ENCODE results near the gene IL4R.

The IL4R gene

GRCh38 chr16:27301236-27301861, 12.4 kb upstream of the IL4R start:
- no peak overlapping the region for H3K27ac Mint-ChIP-seq
- peaks cover 7% of the 10 kb centered on the region for H3K9me3 Mint-ChIP-seq
- peaks cover 39% of the 10 kb centered on the region for H3K4me1 Mint-ChIP-seq (ENCODE audit: low read depth)
- H3K36me3 Mint-ChIP-seq (ENCODE audit: low read depth) = peaks cover 39% of the 10 kb centered on the region
- H3K4me3 Mint-ChIP-seq = no peak overlapping the region
- no peak for DNase-seq (ENCODE audit: low spot score)
- H3K27me3 Mint-ChIP-seq (ENCODE audit: low read depth) = no peaks in the 10 kb centered on the region

- Mint-ChIP-seq H3K4me3 (no peak overlapping the region), H3K9me3 (peaks cover 13% of the 10 kb centered on the region), H3K36me3 (ENCODE audit: low read depth) (peaks cover 42% of the 10 kb centered on the region), H3K27ac (no peak overlapping the region), H3K4me1 (ENCODE audit: low read depth) (peaks cover 33% of the 10 kb centered on the region), H3K27me3 (ENCODE audit: low read depth) (no peaks in the 10 kb centered on the region)
- DNase-seq (ENCODE audit: low spot score) = no peak
Measured at GRCh38 chr16:27302126-27302525, 11.6 kb upstream of the IL4R start.

GRCh38 chr16:27303256-27304100, 10.3 kb upstream of the IL4R start:
- Mint-ChIP-seq H3K4me3 (no peak overlapping the region), H3K9me3 (peaks cover 13% of the 10 kb centered on the region), H3K36me3 (ENCODE audit: low read depth) (peaks cover 40% of the 10 kb centered on the region), H3K27me3 (ENCODE audit: low read depth) (no peaks in the 10 kb centered on the region), H3K27ac (no peak overlapping the region), H3K4me1 (ENCODE audit: low read depth) (peaks cover 28% of the 10 kb centered on the region)
- no peak for DNase-seq (ENCODE audit: low spot score)

- no peak for DNase-seq (ENCODE audit: low spot score)
- Mint-ChIP-seq H3K9me3 (peaks cover 13% of the 10 kb centered on the region), H3K27ac (no peak overlapping the region), H3K4me1 (ENCODE audit: low read depth) (peaks cover 25% of the 10 kb centered on the region), H3K36me3 (ENCODE audit: low read depth) (peaks cover 35% of the 10 kb centered on the region), H3K4me3 (no peak overlapping the region), H3K27me3 (ENCODE audit: low read depth) (no peaks in the 10 kb centered on the region)
Measured at GRCh38 chr16:27304102-27304501, 9.7 kb upstream of the IL4R start.

- Mint-ChIP-seq H3K27me3 (ENCODE audit: low read depth) (no peaks in the 10 kb centered on the region), H3K4me1 (ENCODE audit: low read depth) (peaks cover 22% of the 10 kb centered on the region), H3K27ac (no peak overlapping the region), H3K36me3 (ENCODE audit: low read depth) (peaks cover 30% of the 10 kb centered on the region), H3K9me3 (peaks cover 13% of the 10 kb centered on the region), H3K4me3 (no peak overlapping the region)
- no peak for DNase-seq (ENCODE audit: low spot score)
Measured at GRCh38 chr16:27304881-27305745, 8.7 kb upstream of the IL4R start.

- peaks cover 22% of the 10 kb centered on the region for H3K4me1 Mint-ChIP-seq (ENCODE audit: low read depth)
- H3K4me3 Mint-ChIP-seq = no peak overlapping the region
- no peak for DNase-seq (ENCODE audit: low spot score)
- H3K27ac Mint-ChIP-seq = peak overlapping the region; percentile 1
- H3K36me3 Mint-ChIP-seq (ENCODE audit: low read depth) = peaks cover 27% of the 10 kb centered on the region
- H3K27me3 Mint-ChIP-seq (ENCODE audit: low read depth) = no peaks in the 10 kb centered on the region
- peaks cover 13% of the 10 kb centered on the region for H3K9me3 Mint-ChIP-seq
Measured at GRCh38 chr16:27305839-27306442, 7.8 kb upstream of the IL4R start.

GRCh38 chr16:27308792-27309191, 5.0 kb upstream of the IL4R start:
- no peak overlapping the region for H3K27ac Mint-ChIP-seq
- no peak for DNase-seq (ENCODE audit: low spot score)
- no peak overlapping the region for H3K4me3 Mint-ChIP-seq
- peaks cover 13% of the 10 kb centered on the region for H3K9me3 Mint-ChIP-seq
- H3K4me1 Mint-ChIP-seq (ENCODE audit: low read depth) = peaks cover 20% of the 10 kb centered on the region
- no peaks in the 10 kb centered on the region for H3K27me3 Mint-ChIP-seq (ENCODE audit: low read depth)
- peaks cover 23% of the 10 kb centered on the region for H3K36me3 Mint-ChIP-seq (ENCODE audit: low read depth)

GRCh38 chr16:27310576-27311447, 3.0 kb upstream of the IL4R start:
- Mint-ChIP-seq H3K27me3 (ENCODE audit: low read depth) (no peaks in the 10 kb centered on the region), H3K9me3 (peaks cover 10% of the 10 kb centered on the region), H3K4me3 (no peak overlapping the region), H3K36me3 (ENCODE audit: low read depth) (peaks cover 28% of the 10 kb centered on the region), H3K4me1 (ENCODE audit: low read depth) (peaks cover 19% of the 10 kb centered on the region), H3K27ac (no peak overlapping the region)
- DNase-seq (ENCODE audit: low spot score) = no peak

GRCh38 chr16:27311448-27311830, 2.3 kb upstream of the IL4R start:
- peaks cover 5% of the 10 kb centered on the region for H3K9me3 Mint-ChIP-seq

GRCh38 chr16:27311897-27312303, 1.9 kb upstream of the IL4R start:
- H3K4me1 Mint-ChIP-seq (ENCODE audit: low read depth) = peaks cover 18% of the 10 kb centered on the region
- H3K4me3 Mint-ChIP-seq = no peak overlapping the region
- DNase-seq (ENCODE audit: low spot score) = no peak
- no peak overlapping the region for H3K27ac Mint-ChIP-seq
- H3K9me3 Mint-ChIP-seq = no peaks in the 10 kb centered on the region
- no peaks in the 10 kb centered on the region for H3K27me3 Mint-ChIP-seq (ENCODE audit: low read depth)
- peaks cover 30% of the 10 kb centered on the region for H3K36me3 Mint-ChIP-seq (ENCODE audit: low read depth)

More at GRCh38 chr16:27311448-27311830, 2.3 kb upstream of the IL4R start:
- Mint-ChIP-seq H3K36me3 (ENCODE audit: low read depth) (peaks cover 29% of the 10 kb centered on the region), H3K27ac (no peak overlapping the region), H3K4me1 (ENCODE audit: low read depth) (peaks cover 18% of the 10 kb centered on the region), H3K27me3 (ENCODE audit: low read depth) (no peaks in the 10 kb centered on the region), H3K4me3 (no peak overlapping the region)
- DNase-seq (ENCODE audit: low spot score) = no peak

GRCh38 chr16:27312580-27313421, 973 bp upstream of the IL4R start:
- Mint-ChIP-seq H3K9me3 (no peaks in the 10 kb centered on the region), H3K4me3 (peak overlapping the region; percentile 91), H3K27me3 (ENCODE audit: low read depth) (no peaks in the 10 kb centered on the region), H3K4me1 (ENCODE audit: low read depth) (peaks cover 25% of the 10 kb centered on the region), H3K27ac (peak overlapping the region; percentile 91), H3K36me3 (ENCODE audit: low read depth) (peaks cover 39% of the 10 kb centered on the region)
- no peak for DNase-seq (ENCODE audit: low spot score)

- peak; percentile 86 for DNase-seq (ENCODE audit: low spot score)
- H3K36me3 Mint-ChIP-seq (ENCODE audit: low read depth) = peaks cover 50% of the 10 kb centered on the region
- H3K4me1 Mint-ChIP-seq (ENCODE audit: low read depth) = peaks cover 37% of the 10 kb centered on the region
- peak overlapping the region; percentile 98 for H3K4me3 Mint-ChIP-seq
- H3K27me3 Mint-ChIP-seq (ENCODE audit: low read depth) = no peaks in the 10 kb centered on the region
- H3K9me3 Mint-ChIP-seq = no peaks in the 10 kb centered on the region
- peak overlapping the region; percentile 97 for H3K27ac Mint-ChIP-seq
Measured at GRCh38 chr16:27314161-27314723, 468 bp downstream of the IL4R start.

Measured in T-helper 2 cell treated with Interferon-gamma antibody and Interleukin-4, amounts not matched to agents 5 μg/mL and 100 μg/mL, for 36 hours (primary cell).